Parathyroid adenoma (tissue), 2 donors: ENCODE data around the gene ITIH5.

Source experiments
- H2AFZ ChIP-seq: fragments of 300-600 bp; sonication (generic); one replicate; pipeline ENCODE4 v1.7.0; 2017; ENCODE audit warnings: antibody characterized with exemption, mild to moderate bottlenecking
- H3K27ac ChIP-seq: fragments of 300-600 bp; sonication (generic); one replicate; pipeline ENCODE4 v1.7.0; 2017
- H3K27me3 ChIP-seq: fragments of 300-600 bp; sonication (generic); one replicate; pipeline ENCODE4 v1.7.0; 2017; ENCODE audit warnings: low read length; ENCODE audit not compliant: control insufficient read depth, insufficient read depth
- H3K36me3 ChIP-seq: fragments of 300-600 bp; sonication (generic); one replicate; pipeline ENCODE4 v1.7.0; 2017; ENCODE audit warnings: low read length; ENCODE audit not compliant: control insufficient read depth, insufficient read depth
- H3K4me1 ChIP-seq: fragments of 300-600 bp; sonication (generic); one replicate; pipeline ENCODE4 v1.7.0; 2017; ENCODE audit warnings: control low read depth
- H3K4me2 ChIP-seq: fragments of 300-600 bp; sonication (generic); one replicate; pipeline ENCODE4 v1.7.0; 2017; ENCODE audit warnings: low read length
- H3K4me3 ChIP-seq: fragments of 300-600 bp; sonication (generic); one replicate; pipeline ENCODE4 v1.7.0; 2017; ENCODE audit warnings: low read depth, low read length
- H3K79me2 ChIP-seq: fragments of 300-600 bp; sonication (generic); one replicate; pipeline ENCODE4 v1.7.0; 2017; ENCODE audit warnings: control low read depth
- H3K9ac ChIP-seq: fragments of 300-600 bp; sonication (generic); one replicate; pipeline ENCODE4 v1.7.0; 2017; ENCODE audit warnings: mild to moderate bottlenecking
- H3K9me3 ChIP-seq: fragments of 300-600 bp; sonication (generic); one replicate; pipeline ENCODE4 v1.7.0; 2017; ENCODE audit warnings: low read length; ENCODE audit not compliant: control insufficient read depth
- CTCF ChIP-seq: fragments of 300-600 bp; sonication (generic); IDR thresholded peaks from one replicate; pipeline ENCODE4 v1.7.0; 2017; ENCODE audit warnings: antibody characterized with exemption, mild to moderate bottlenecking
- donor health status: primary hyperparathyroidism.

ITIH5 gene

DNA sequence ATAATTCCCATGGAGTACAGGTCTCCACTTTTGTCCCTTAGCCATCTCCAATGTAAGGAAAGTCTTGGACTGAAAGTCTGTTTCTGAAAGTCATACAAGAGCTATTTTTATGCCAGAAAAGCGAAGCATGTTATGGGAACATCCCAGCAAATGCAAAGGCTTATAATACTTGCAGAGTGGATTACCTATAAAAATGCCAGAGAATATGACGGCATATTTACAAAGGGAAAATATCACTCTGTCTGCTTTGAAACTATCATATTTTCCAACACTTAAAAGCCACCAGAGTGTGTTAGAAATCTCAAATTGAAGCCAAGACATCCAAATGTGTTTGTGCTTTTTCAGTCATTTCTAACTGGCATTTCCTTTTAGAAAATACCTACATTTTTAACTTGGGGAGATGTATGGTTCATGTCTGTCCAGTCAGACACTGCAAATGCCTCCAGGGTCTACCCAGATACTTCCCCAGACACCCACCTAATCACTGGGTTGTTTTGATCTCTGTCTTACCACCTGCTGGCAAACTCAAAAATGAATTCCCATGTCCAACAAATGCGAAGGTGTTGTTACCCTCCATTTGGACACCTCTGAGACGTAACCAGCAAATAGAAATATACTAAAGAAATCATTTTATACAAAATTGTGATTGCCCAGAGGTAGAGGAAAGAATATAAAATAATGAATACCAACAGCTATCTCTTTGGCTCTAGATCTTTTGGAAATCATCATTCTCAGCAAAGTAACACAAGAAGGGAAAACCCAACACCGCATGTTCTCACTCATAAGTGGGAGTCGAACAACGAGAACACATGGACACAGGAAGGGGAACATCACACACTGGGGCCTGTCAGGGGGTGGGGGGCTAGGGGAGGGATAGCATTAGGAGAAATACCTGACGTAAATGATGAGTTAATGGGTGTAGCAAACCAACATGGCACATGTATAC lies 37.6 kb upstream of the ITIH5 start:
- H2AFZ ChIP-seq, result no peak overlapping the region
- H3K27ac ChIP-seq, result no peak overlapping the region
- TF ChIP-seq CTCF, result no peak
- H3K27me3 ChIP-seq, result no peaks in the 10 kb centered on the region
- H3K4me2 ChIP-seq, result no peak overlapping the region
- H3K9ac ChIP-seq, result no peak overlapping the region
- no peak overlapping the region for H3K4me3 ChIP-seq
- no peaks in the 10 kb centered on the region for H3K79me2 ChIP-seq
- no peaks in the 10 kb centered on the region for H3K4me1 ChIP-seq
- no peaks in the 10 kb centered on the region for H3K9me3 ChIP-seq
- H3K36me3 ChIP-seq, result no peaks in the 10 kb centered on the region

- no peak within 1 kb of the TSS for H2AFZ ChIP-seq
- no peaks in the 10 kb centered on the region for H3K36me3 ChIP-seq
- no peaks in the 10 kb centered on the region for H3K79me2 ChIP-seq
- H3K4me2 ChIP-seq, result no peak within 1 kb of the TSS
- H3K27me3 ChIP-seq, result no peaks in the 10 kb centered on the region
- H3K9ac ChIP-seq, result no peak within 1 kb of the TSS
- H3K27ac ChIP-seq, result no peak within 1 kb of the TSS
- TF ChIP-seq CTCF, result no peak
- no peaks in the 10 kb centered on the region for H3K9me3 ChIP-seq
- H3K4me3 ChIP-seq, result no peak within 1 kb of the TSS
- no peaks in the 10 kb centered on the region for H3K4me1 ChIP-seq
These were observed 36.4 kb upstream of the ITIH5 start, which contains the start of gene ITIH2 for GRCh38 chr10:7703140-7703539. Gene ITIH2, plus strand, starts transcription at chr10:7703316. Its CDS starts 119 bp downstream, at chr10:7703435.

- no peak for TF ChIP-seq CTCF
- H2AFZ ChIP-seq, result no peak overlapping the region
- H3K9me3 ChIP-seq, result no peaks in the 10 kb centered on the region
- H3K27me3 ChIP-seq, result no peaks in the 10 kb centered on the region
- no peaks in the 10 kb centered on the region for H3K79me2 ChIP-seq
- H3K36me3 ChIP-seq, result no peaks in the 10 kb centered on the region
- H3K27ac ChIP-seq, result no peak overlapping the region
- no peak overlapping the region for H3K9ac ChIP-seq
- no peak overlapping the region for H3K4me2 ChIP-seq
- H3K4me3 ChIP-seq, result no peak overlapping the region
- H3K4me1 ChIP-seq, result no peaks in the 10 kb centered on the region
These were observed 35.6 kb upstream of the ITIH5 start for GRCh38 chr10:7702288-7702812.

DNA sequence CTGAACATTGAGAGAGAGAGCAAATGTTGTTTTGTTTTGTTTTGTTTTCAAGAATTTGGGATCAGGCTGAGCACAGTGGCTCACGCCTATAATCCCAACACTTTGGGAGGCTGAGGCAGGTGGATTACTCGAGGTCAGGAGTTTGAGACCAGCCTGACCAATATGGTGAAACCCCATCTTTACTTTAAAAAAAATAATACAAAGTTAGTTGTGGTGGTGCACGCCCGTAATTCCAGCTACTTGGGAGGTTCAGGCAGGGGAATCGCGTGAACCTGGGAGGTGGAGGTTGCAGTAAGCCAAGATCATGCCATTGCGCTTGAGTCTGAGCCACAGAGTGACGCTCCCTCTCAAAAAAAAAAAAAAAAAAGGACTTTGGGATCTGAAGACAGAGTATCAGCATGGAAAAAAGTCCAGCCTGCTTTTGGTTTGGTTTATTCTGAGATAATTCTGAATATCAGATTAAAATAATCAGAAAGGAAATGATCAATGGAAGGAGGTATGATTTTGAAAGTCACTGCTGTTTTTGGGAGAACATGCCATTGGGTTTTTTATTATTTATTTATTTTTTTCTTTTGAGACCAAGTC lies 34.5 kb upstream of the ITIH5 start:
- Histone ChIP-seq H3K4me2 (no peak overlapping the region), H3K36me3 (no peaks in the 10 kb centered on the region), H2AFZ (no peak overlapping the region), H3K9me3 (no peaks in the 10 kb centered on the region), H3K27ac (no peak overlapping the region), H3K27me3 (no peaks in the 10 kb centered on the region), H3K79me2 (no peaks in the 10 kb centered on the region), H3K4me3 (no peak overlapping the region), H3K9ac (no peak overlapping the region), H3K4me1 (no peaks in the 10 kb centered on the region)
- TF ChIP-seq CTCF, result no peak
